Breast epithelium (tissue), 3 donors: ENCODE measurements around the gene RAB24.

Experiments used
- POLR2A ChIP-seq: fragments of 450-650 bp; IDR thresholded peaks from one replicate; pipeline ENCODE4 v1.6.1; 2016; ENCODE audit warnings: antibody characterized with exemption, mild to moderate bottlenecking, moderate library complexity
- POLR2AphosphoS5 ChIP-seq, 3 donors: sonication (generic); formaldehyde crosslinking; IDR thresholded peaks; one replicate each; pipeline ENCODE4 v1.6.1; 2017; ENCODE audit warnings: antibody characterized with exemption in 3 of 3
- TF ChIP-seq, protein P1 (sequence below), 3 donors: fragments of 450-650 bp; IDR thresholded peaks; one replicate each; pipeline ENCODE4 v1.5.1; 2016 to 2017; ENCODE audit warnings: antibody characterized with exemption in 3 of 3, mild to moderate bottlenecking in 3 of 3, moderate library complexity in 3 of 3

DNA sequence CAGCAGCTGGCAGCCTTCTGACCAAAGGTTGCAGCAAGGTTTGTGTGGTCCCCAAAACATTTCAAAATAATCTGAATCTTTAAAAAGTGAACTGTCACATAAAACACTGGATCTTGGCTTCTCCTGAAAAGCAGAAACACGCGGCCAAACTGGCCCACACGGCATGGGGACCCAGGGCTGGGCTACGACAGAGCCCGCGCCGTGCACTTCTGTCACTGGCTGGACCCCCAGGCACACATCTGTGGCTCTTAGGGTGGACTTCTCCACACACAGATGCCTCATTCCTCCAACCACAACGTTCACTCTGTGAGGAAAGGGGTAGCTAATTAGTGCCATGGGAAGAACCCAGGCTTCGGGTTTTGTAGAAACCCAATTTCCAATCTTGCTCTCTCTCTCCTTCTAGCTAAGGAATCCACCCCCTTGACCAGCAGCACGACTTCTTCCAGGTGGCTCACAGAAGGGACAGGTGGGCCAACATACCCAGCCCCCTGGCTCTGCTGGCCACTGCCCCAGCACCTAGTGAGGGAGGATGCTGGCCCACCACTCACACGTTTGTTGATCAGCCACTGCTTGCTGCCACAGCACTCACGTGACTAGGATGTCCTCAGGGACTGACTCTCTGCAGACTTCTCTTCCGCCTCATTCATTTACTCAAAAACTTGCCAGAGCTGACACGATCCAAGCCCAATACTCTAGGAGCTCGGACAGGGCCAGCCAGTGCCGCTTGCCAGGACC is 30.1 kb upstream of the RAB24 start:
- TF ChIP-seq, protein P1, sequence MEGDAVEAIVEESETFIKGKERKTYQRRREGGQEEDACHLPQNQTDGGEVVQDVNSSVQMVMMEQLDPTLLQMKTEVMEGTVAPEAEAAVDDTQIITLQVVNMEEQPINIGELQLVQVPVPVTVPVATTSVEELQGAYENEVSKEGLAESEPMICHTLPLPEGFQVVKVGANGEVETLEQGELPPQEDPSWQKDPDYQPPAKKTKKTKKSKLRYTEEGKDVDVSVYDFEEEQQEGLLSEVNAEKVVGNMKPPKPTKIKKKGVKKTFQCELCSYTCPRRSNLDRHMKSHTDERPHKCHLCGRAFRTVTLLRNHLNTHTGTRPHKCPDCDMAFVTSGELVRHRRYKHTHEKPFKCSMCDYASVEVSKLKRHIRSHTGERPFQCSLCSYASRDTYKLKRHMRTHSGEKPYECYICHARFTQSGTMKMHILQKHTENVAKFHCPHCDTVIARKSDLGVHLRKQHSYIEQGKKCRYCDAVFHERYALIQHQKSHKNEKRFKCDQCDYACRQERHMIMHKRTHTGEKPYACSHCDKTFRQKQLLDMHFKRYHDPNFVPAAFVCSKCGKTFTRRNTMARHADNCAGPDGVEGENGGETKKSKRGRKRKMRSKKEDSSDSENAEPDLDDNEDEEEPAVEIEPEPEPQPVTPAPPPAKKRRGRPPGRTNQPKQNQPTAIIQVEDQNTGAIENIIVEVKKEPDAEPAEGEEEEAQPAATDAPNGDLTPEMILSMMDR (IDR thresholded peaks at IDR 0.05) = no peak
- no peak for TF ChIP-seq POLR2AphosphoS5 (IDR thresholded peaks at IDR 0.05)
- TF ChIP-seq POLR2A = no peak
